Rectal smooth muscle tissue (tissue), 1 donor: ENCODE measurements around the gene LRRC74B.
A peak's percentile ranks its signal among the peaks of the same experiment; 100 is the strongest.
"Not testable (repeated sequence)": the region's sequence is repeated elsewhere in the genome, so short reads cannot be mapped to it uniquely, and the experiment has no call there.

Experiments
- H3K27ac ChIP-seq: one replicate; pipeline ENCODE4 v1.7.0; 2013; ENCODE audit warnings: low read depth, low read length, inconsistent platforms
- H3K27me3 ChIP-seq: one replicate; pipeline ENCODE4 v1.7.0; 2013; ENCODE audit warnings: low read length; ENCODE audit not compliant: control insufficient read depth, insufficient read depth
- H3K36me3 ChIP-seq: one replicate; pipeline ENCODE4 v1.7.0; 2013; ENCODE audit warnings: low read length; ENCODE audit not compliant: control insufficient read depth, insufficient read depth
- H3K4me1 ChIP-seq: one replicate; pipeline ENCODE4 v1.7.0; 2013; ENCODE audit warnings: low read length; ENCODE audit not compliant: control insufficient read depth, insufficient read depth
- H3K4me3 ChIP-seq: one replicate; pipeline ENCODE4 v1.7.0; 2013; ENCODE audit warnings: low read length
- H3K9ac ChIP-seq: one replicate; pipeline ENCODE4 v1.7.0; 2013; ENCODE audit warnings: low read length

Gene LRRC74B

DNA sequence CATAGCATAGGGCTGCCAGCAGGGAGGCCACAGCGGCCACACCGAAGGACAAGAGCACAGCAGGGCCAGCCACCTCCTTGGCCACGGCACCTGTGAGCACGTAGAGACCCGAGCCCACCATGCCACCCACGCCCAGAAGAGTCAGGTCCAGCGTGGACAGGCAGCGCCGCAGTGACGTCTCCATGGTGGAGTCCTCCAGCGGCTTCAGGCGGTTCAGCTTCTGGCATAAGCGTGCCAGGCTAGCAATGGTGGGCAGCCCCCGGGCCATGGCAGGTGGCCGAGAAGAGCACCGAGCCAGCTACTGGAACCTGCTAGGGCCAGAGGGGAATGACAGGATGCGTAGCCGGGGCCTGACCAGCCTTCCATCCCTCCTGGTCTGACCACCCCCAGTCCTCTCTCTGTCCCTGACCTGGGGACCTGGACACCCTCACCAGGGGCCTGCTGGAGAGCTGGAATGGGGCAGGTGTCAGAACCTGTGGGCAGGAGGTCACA, 14.2 kb upstream of the LRRC74B start:
- Histone ChIP-seq H3K36me3 (no peaks in the 10 kb centered on the region), H3K4me3 (peak overlapping the region; percentile 10), H3K4me1 (no peaks in the 10 kb centered on the region), H3K27ac (no peak overlapping the region), H3K27me3 (peaks cover 12% of the 10 kb centered on the region), H3K9ac (no peak overlapping the region)

- H3K4me1 ChIP-seq = no peaks in the 10 kb centered on the region
- peak within 1 kb of the TSS; percentile 50 for H3K4me3 ChIP-seq
- H3K36me3 ChIP-seq = no peaks in the 10 kb centered on the region
- H3K27ac ChIP-seq = no peak within 1 kb of the TSS
- H3K9ac ChIP-seq = no peak within 1 kb of the TSS
- peaks cover 12% of the 10 kb centered on the region for H3K27me3 ChIP-seq
Observed at GRCh38 chr22:21032037-21032867, 13.5 kb upstream of the LRRC74B start, which contains the start of gene SLC7A4. SLC7A4 (minus strand) TSS chr22:21032561; CDS start chr22:21031812, 749 bp downstream.

- Histone ChIP-seq H3K9ac (no peak overlapping the region), H3K4me1 (no peaks in the 10 kb centered on the region), H3K27ac (no peak overlapping the region), H3K4me3 (no peak overlapping the region), H3K36me3 (no peaks in the 10 kb centered on the region), H3K27me3 (peaks cover 12% of the 10 kb centered on the region)
Observed at GRCh38 chr22:21032868-21033688, 12.7 kb upstream of the LRRC74B start.

DNA sequence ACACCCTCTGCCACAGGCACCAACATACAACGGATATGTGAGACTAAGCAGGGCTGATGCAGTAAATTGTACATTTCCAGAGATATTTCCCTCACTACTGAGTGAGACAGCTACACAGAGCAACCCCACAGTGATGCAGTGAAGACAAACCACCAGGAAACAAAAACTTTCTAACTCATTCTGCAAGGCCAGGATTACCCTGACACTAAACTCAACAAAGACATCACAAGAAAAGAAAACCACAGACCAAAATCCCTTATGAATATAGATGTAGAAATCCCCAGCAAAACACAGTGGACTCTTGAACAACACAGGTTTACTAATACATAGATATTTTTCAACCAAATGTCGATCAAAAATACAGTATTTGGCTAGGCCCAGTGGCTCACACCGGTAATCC, 11.9 kb upstream of the LRRC74B start:
- no peak overlapping the region for H3K9ac ChIP-seq
- no peaks in the 10 kb centered on the region for H3K4me1 ChIP-seq
- H3K27ac ChIP-seq = no peak overlapping the region
- peaks cover 12% of the 10 kb centered on the region for H3K27me3 ChIP-seq
- H3K4me3 ChIP-seq = no peak overlapping the region
- H3K36me3 ChIP-seq = no peaks in the 10 kb centered on the region

DNA sequence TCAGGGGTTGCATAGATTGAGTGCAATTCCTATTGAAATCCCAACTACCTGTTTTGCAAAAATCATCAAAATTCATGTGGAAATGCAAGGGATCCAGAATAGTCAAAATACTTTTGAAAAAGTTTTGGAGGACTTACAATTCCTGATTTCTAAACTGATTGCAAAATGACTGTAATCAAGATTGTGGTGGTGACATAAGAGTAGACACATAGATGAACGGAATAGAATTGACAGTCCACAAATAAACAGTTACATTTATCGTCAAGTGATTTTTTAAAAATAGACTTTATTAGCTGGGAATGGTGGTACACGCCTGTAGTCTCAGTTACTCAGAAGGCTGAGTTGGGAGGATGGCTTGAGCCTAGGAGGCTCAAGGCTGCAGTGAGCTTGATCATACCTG, 10.8 kb upstream of the LRRC74B start:
- no peaks in the 10 kb centered on the region for H3K4me1 ChIP-seq
- H3K4me3 ChIP-seq = no peak overlapping the region
- H3K36me3 ChIP-seq = no peaks in the 10 kb centered on the region
- no peak overlapping the region for H3K27ac ChIP-seq
- H3K27me3 ChIP-seq = peaks cover 12% of the 10 kb centered on the region
- H3K9ac ChIP-seq = no peak overlapping the region

DNA sequence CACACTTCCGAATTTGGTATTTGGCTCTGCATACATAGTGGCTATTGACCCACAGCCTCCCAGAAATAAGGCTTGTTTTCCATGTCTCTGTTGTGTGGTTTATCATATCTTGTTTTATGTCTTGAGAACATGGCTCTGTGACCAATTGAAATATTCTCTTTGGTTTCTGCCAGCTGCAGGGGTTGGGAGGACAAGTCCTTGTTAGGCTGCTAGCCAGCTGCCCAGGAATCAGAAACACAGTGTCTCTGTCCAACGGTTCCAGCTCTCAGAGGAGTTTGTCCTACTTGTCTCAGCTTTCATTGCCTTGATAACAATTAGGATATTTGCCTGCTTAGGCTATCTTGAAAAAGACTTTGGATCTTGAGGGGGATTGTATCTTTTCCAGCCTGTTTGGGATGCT, 7.3 kb upstream of the LRRC74B start:
- H3K36me3 ChIP-seq = no peaks in the 10 kb centered on the region
- no peak overlapping the region for H3K4me3 ChIP-seq
- H3K9ac ChIP-seq = no peak overlapping the region
- H3K27ac ChIP-seq = no peak overlapping the region
- H3K4me1 ChIP-seq = no peaks in the 10 kb centered on the region
- no peaks in the 10 kb centered on the region for H3K27me3 ChIP-seq

DNA sequence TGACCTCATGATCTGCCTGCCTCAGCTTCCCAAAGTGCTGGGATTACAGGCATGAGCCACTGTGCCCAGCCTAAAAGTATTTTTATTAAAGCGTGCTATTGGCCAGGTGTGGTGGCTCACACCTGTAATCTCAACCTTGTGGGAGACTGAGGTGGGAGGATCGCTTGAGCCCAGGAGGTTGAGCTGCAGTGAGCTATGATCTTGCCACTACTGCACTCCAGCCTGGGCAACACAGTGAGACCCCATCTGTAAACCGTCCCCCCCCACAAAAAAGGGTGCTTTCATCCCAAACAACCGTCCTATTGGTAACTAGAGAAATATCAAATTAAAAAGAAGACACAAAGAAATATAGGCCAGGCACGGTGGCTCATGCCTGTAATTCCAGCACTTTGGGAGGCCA, 6.6 kb upstream of the LRRC74B start:
- not testable (repeated sequence) for H3K27me3 ChIP-seq, H3K4me1 ChIP-seq, H3K4me3 ChIP-seq, H3K9ac ChIP-seq, H3K36me3 ChIP-seq, H3K27ac ChIP-seq

DNA sequence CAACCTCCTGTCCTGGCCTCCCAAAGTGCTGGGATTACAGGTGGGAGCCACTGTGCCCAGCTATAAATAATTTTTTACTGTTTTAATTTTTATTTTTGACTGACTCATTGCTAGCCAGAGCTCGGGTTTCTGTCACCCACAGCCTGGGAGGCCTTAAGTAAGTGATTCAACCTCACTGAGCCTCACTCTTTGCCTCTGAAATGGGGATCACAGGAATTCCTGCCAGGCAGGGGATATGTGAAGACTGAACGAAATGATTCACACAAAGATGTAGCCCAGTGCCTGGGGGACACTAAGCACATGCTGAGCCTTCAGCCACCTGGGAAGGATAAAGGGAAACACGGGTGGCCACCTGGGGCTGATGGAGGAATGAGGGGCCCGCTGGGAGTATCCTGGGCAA, 3.8 kb upstream of the LRRC74B start:
- H3K27ac ChIP-seq = no peak overlapping the region
- H3K9ac ChIP-seq = no peak overlapping the region
- H3K4me3 ChIP-seq = no peak overlapping the region
- no peaks in the 10 kb centered on the region for H3K27me3 ChIP-seq
- H3K4me1 ChIP-seq = peaks cover 5% of the 10 kb centered on the region
- no peaks in the 10 kb centered on the region for H3K36me3 ChIP-seq

GRCh38 chr22:21042978-21043859, 2.5 kb upstream of the LRRC74B start:
- Histone ChIP-seq H3K36me3 (no peaks in the 10 kb centered on the region), H3K4me3 (no peak overlapping the region), H3K4me1 (peaks cover 5% of the 10 kb centered on the region), H3K9ac (no peak overlapping the region), H3K27me3 (no peaks in the 10 kb centered on the region), H3K27ac (no peak overlapping the region)

GRCh38 chr22:21043860-21044535, 1.7 kb upstream of the LRRC74B start:
- H3K9ac ChIP-seq = no peak overlapping the region
- peaks cover 5% of the 10 kb centered on the region for H3K4me1 ChIP-seq
- no peak overlapping the region for H3K4me3 ChIP-seq
- no peaks in the 10 kb centered on the region for H3K27me3 ChIP-seq
- no peak overlapping the region for H3K27ac ChIP-seq
- no peaks in the 10 kb centered on the region for H3K36me3 ChIP-seq

GRCh38 chr22:21044931-21045584, 688 bp upstream of the LRRC74B start:
- peaks cover 5% of the 10 kb centered on the region for H3K4me1 ChIP-seq
- peak overlapping the region; percentile 54 for H3K4me3 ChIP-seq
- H3K27me3 ChIP-seq = no peaks in the 10 kb centered on the region
- H3K27ac ChIP-seq = no peak overlapping the region
- no peak overlapping the region for H3K9ac ChIP-seq
- H3K36me3 ChIP-seq = no peaks in the 10 kb centered on the region
